GM12891 (cell line): ENCODE data around the gene SLC35A3.
A peak's percentile ranks its signal among the peaks of the same experiment; 100 is the strongest.

Experiments
- PAX5 ChIP-seq: IDR thresholded peaks from 2 replicates; pipeline ENCODE4 v1.6.1; 2011; ENCODE audit warnings: low read length, moderate library complexity, mild to moderate bottlenecking; ENCODE audit not compliant: insufficient read depth, severe bottlenecking
- POLR2A ChIP-seq: IDR thresholded peaks from 2 replicates; pipeline ENCODE4 v1.6.1; 2011; ENCODE audit warnings: low read depth, low read length, control low read depth
- POLR2AphosphoS5 ChIP-seq: IDR thresholded peaks from 2 replicates; pipeline ENCODE4 v1.6.1; 2011; ENCODE audit warnings: low read depth, low read length, control low read depth
- POU2F2 ChIP-seq: IDR thresholded peaks from 2 replicates; pipeline ENCODE4 v1.6.1; 2011; ENCODE audit warnings: low read depth, mild to moderate bottlenecking, control low read depth, low read length, moderate library complexity
- TAF1 ChIP-seq: IDR thresholded peaks from 2 replicates; pipeline ENCODE4 v1.6.1; 2011; ENCODE audit warnings: low read depth, low read length, control low read depth

GRCh38 chr1:99969729-99970621 is at the start of gene SLC35A3:
- TF ChIP-seq POLR2A (peak; percentile 34; the same call in 1 of the 2 replicates), TAF1 (peak; percentile 94), POLR2AphosphoS5 (peak; percentile 79; the same call in 1 of the 2 replicates), POU2F2 (0 out of 2 replicates have a peak, but pooled peaks have one; percentile 64), PAX5 (peak; percentile 11)
